ENCODE measurements around the gene FBXO24. TPM values are rescaled to one million over a fixed set of nuclear protein-coding genes. Genes with fewer than 3 reads are reported as not detected.

FBXO24 gene
- total and polyA plus RNA-seq, 9 of the 15 experiments (the other 6 are each of a cell fraction or from before 2014, with no cell fraction given), result 0.17 to 0.95 (median 0.50) TPM

GRCh38 chr7:100568896-100569844 lies 17.0 kb upstream of the FBXO24 start:
- Histone ChIP-seq H3K79me2 (ENCODE audit: control insufficient read depth, insufficient read depth, low read length) (no peaks in the 10 kb centered on the region), H2AFZ (ENCODE audit: low read depth, low read length) (peak overlapping the region; percentile 65), H3K9ac (ENCODE audit: insufficient read depth in 1 of 2, low read depth in 2 of 2, low read length in 2 of 2) (peak overlapping the region in 1 of 2 experiments; percentile 88; a peak in 3 of 4 replicates), H4K20me1 (replicated peaks; ENCODE audit: control insufficient read depth, insufficient read depth, low read length) (no peaks in the 10 kb centered on the region), H3K4me3 (no peak overlapping the region), H3K4me1 (replicated peaks in 1 of 2; ENCODE audit: control insufficient read depth in 2 of 2, insufficient read depth in 2 of 2, low read length in 2 of 2) (peaks cover 6 to 76% of the 10 kb centered on the region in 2 experiments; a peak in 4 of 5 replicates), H3K27ac (ENCODE audit: extremely low read depth, low read depth, low read length) (no peak overlapping the region), H3K9me3 (replicated peaks; ENCODE audit: control insufficient read depth, insufficient read depth, low read depth, low read length) (no peaks in the 10 kb centered on the region), H3K9me1 (ENCODE audit: control insufficient read depth, insufficient read depth, low read length) (peaks cover 8% of the 10 kb centered on the region), H3K27me3 (ENCODE audit: control insufficient read depth in 2 of 2, insufficient read depth in 2 of 2, low read length in 2 of 2) (no peaks in the 10 kb centered on the region), H3K4me2 (ENCODE audit: insufficient read depth, low read length) (peak overlapping the region; percentile 45; the same call in 1 of the 2 replicates), H3K36me3 (ENCODE audit: control insufficient read depth, insufficient read depth, low read length) (peaks cover 6% of the 10 kb centered on the region; the same call in 1 of the 3 replicates)
- intact Hi-C loops (cut with micrococcal nuclease), result no loop called here
- 38% methylated on average over 36 of the region's 36 CpGs for WGBS (ENCODE audit: insufficient coverage, low coverage, missing lambda C conversion rate)
- ATAC-seq (peak; percentile 83), DNase-seq (ENCODE audit: extremely low read depth in 1 of 4, low spot score in 3 of 4) (peak; percentile 68 to 86 (median 73)), FAIRE-seq (peak; percentile 89)
- ChIA-PET CTCF (ENCODE audit: low intra/inter-chr PET ratio) (no interaction called here), POLR2A (interaction anchor here (0.6 to 1.0 kb wide), 5 partner anchors 13 to 140 kb away, joined by 3 to 5 read pairs (median 3); partner anchors contain the start of genes LRCH4 and ZCWPW1)
- BruUV-seq (replicated peaks), result TSS peak; percentile 32
- in situ Hi-C loops (cut with MboI), result loop anchor here (25.0 kb wide), 1 partner anchor 107 kb away; the partner anchor contains the start of gene SPACDR
- TF ChIP-seq SNIP1 (IDR thresholded peaks at IDR 0.05; ENCODE audit: low read depth) (no peak), TFAP4 (CRISPR knock-in tag; IDR thresholded peaks at IDR 0.05; ENCODE audit: borderline replicate concordance) (peak; percentile 96), HNRNPH1 (optimal IDR thresholded peaks at IDR 0.05; ENCODE audit: low read depth, low read length) (no peak), WHSC1 (IDR thresholded peaks at IDR 0.05; ENCODE audit: low read length) (no peak), THAP7 (CRISPR knock-in tag; IDR thresholded peaks at IDR 0.05) (no peak), NRF1 (conservative IDR thresholded peaks at IDR 0.05 in 1 of 2, IDR thresholded peaks at IDR 0.05 in 1 of 2) (no peak), E4F1 (CRISPR knock-in tag; IDR thresholded peaks at IDR 0.05; ENCODE audit: borderline replicate concordance) (no peak), MBD1 (CRISPR knock-in tag; IDR thresholded peaks at IDR 0.05) (no peak), ZFP36 (IDR thresholded peaks at IDR 0.05; ENCODE audit: low read depth, low read length, partially characterized antibody) (no peak), THRAP3 (IDR thresholded peaks at IDR 0.05; ENCODE audit: borderline replicate concordance) (no peak), TCFL5 (CRISPR knock-in tag; conservative IDR thresholded peaks at IDR 0.05) (no peak), ZBTB17 (CRISPR knock-in tag; IDR thresholded peaks at IDR 0.05) (no peak), ZNF696 (CRISPR knock-in tag; conservative IDR thresholded peaks at IDR 0.05) (no peak), SREBF2 (CRISPR knock-in tag; IDR thresholded peaks at IDR 0.05) (no peak), ZFX (CRISPR knock-in tag; IDR thresholded peaks at IDR 0.05) (no peak), HDAC2 (IDR thresholded peaks at IDR 0.05) (no peak)
